NK-92 (cell line): Measurements from ENCODE around the gene GALNTL6.
"Not testable (repeated sequence)": the region's sequence is repeated elsewhere in the genome, so short reads cannot be mapped to it uniquely, and the experiment has no call there.

Experiments
- DNase-seq: peaks from one replicate; lab custom pipeline; 2025; ENCODE audit not compliant: unreplicated experiment; lab: John Stamatoyannopoulos, UW

Gene GALNTL6

DNA sequence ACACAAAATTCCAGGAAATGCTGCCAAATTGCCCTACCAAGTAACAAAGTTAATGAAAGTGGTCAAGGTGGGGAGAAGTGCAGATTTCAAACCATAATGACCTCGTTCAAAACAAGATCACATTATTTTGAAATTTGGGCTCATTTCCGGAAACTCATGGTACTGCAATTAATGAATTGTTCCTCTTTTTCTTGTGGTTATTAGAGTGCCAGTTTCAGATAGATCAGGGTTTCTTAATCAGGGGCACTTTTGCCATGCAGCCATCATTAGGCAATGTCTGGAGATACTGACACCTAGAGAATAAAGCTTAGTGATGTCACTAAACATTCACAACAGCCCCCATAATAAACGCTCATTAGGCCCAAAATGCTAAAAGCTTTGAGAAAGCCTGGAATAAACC is 973.9 kb downstream of the GALNTL6 start:
- DNase-seq, result no peak

- DNase-seq, result no peak
Observed at GRCh38 chr4:172791841-172792240, 978.6 kb downstream of the GALNTL6 start.

- DNase-seq, result no peak
Observed at GRCh38 chr4:172793565-172794306, 980.5 kb downstream of the GALNTL6 start.

DNA sequence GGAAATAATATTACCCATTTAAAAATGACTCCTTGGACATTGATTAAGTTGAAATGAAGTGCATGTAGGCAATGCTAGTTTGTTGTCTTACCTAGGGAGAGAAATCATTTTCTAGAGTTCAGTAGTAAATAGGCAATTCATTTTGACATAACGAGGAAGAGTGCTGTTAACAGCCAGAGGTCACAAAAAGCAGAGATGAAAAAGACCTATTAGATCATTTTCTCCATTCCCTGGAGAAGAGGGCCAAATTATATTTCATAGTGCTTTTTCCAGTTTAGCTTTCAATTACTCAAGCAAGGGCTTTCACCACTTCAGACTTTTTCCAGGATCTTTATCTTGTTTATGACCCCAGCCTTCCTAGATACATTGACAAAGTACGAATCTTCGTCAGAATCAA is 981.1 kb downstream of the GALNTL6 start:
- no peak for DNase-seq

DNA sequence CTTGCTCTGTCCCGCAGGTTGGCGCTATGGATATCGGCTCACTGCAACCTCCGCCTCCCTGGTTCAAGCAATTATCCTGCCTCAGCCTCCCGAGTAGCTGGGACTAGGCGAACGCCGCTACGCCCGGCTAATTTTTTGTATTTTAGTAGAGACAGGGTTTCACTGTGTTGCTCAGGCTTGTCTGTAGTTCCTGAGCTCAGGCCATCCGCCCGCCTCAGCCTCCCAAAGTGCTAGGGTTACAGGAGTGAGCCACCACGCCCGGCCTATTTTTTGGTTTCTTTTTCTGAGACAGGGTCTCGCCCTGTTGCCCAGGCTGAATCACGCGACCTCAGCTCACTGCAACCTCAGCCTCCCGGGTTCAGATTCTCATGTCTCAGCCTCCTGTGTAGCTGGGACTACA is 984.1 kb downstream of the GALNTL6 start:
- not testable (repeated sequence) for DNase-seq

DNA sequence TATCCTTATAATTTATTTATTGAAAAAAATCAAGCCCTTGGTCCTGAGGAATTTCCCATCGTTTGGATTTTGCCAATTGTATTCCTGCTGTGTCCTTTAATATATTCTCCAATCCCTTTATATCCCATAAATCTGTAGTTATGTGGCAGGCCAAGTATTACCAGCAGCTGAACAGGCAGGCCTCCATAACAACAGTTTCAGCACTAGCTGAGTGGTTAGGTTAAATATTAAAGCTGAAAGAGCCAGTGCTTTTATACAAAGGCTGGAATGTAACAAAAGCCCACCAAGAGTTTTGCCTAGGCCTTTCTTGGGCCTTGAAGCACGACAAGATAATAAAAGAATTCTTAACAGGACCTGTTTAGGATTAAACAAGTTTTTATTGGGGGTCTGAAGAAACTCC is 988.8 kb downstream of the GALNTL6 start:
- no peak for DNase-seq

DNA sequence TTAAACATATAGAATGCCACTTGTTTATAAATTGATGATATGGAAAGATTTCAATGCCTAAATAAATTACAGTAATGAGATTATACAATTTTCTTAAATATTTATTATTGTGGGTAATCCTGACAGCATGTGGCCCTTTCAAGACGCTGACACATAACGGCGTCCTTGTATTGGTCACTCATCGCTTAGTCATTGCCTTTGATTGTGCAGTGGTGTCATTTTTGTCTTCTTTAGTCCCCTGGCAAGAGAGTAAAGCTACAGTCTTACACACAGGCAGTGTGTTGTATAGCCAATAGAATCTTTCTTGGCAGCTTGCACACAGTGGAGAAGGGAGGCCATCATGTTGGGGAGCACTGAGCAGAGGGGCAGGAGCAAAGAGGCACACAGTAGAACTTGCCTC is 993.6 kb downstream of the GALNTL6 start:
- no peak for DNase-seq

GRCh38 chr4:172808196-172808595 is 995.0 kb downstream of the GALNTL6 start:
- no peak for DNase-seq

GRCh38 chr4:172809319-172809718 is 996.1 kb downstream of the GALNTL6 start:
- DNase-seq, result no peak

DNA sequence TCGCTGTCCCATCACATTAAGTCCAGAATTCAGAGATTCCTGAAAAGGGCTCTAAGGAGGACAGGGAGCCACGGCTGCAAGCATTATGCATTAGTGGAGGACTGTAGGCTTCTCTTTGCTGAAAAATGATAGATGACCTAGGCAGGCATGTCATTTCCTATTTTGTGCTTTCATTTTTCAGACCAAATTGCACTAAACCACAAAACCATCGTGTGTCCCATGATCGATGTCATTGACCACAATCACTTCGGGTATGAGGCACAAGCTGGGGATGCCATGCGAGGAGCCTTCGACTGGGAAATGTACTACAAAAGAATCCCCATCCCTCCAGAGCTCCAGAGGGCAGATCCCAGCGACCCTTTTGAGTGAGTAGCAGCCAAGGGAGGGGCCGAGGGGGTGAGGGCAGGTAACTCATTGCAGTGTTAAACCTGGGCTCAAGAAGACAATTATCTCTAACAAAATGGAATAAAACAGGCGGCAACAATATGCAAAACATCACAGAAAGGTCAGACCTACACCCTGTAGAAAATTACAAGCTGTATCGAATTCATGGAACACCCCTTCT is 1000.2 kb downstream of the GALNTL6 start:
- DNase-seq, result no peak

DNA sequence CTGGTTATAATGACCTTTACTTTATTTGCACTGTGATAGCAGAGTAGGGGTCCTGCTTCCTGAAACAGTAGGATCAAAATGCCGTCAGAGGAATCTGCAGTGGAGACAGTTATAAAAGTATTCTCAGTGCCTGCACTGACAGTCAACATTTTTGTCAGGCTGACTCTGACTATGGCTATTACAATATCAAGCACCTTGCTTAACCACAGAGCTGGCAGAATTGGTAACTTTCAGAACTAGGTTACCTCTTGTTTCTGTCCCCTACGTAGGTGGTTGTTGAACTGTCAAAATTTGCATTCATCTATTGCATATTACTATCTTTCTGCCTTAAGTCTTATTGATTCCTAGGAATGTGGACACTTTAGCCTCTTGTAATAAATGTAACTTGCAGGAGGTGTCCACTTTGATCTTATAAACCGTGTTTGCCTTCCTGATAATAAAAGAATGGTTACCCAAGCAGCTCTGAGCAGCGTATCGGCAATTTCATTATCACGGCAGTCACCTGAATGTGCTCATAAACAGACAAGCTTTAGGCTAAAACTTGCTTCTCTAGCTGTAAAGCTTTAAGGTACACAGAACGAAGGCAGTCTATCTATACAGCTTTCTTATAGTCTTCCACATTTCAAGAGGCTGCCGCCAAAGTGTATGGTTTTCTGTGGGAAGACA is 1002.4 kb downstream of the GALNTL6 start:
- DNase-seq, result no peak

GRCh38 chr4:172818901-172819300 is 1005.7 kb downstream of the GALNTL6 start:
- no peak for DNase-seq

DNA sequence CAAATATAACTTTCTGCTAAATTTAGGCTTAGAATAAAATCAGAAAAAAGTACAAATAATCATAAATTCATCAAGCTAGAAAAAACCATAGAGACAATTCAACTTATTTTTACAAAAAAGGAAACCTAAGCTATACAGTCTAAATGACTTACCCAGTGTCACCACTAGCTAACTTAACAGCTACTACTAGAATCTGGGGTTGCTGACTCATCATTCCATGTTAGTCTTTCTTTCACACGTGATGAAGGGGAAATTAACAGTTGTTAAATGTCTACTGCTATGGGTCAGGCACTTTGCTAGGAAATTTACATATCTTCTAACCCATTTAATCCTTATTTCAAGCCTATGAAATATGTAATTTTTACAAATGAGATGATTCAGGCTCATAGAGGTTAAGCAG is 1006.1 kb downstream of the GALNTL6 start:
- DNase-seq, result no peak

DNA sequence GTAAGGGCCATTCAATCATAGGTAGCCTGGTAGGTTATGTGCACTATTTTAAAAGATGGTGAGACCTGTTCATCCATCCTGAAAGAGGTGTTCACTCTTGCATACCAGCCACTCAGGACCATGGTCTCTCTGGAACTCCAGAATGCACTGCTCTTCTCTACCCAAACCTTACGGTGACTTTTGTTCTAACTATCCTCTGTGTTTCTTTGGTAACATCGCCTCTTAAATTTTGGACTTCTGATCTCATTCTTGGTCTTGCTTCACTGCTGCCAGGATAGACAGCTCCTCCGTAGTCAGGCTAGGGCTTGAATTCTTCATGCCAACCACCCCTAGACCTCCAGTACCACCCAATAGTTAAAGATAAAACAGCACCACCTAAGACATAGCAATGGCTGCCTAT is 1009.1 kb downstream of the GALNTL6 start:
- no peak for DNase-seq

DNA sequence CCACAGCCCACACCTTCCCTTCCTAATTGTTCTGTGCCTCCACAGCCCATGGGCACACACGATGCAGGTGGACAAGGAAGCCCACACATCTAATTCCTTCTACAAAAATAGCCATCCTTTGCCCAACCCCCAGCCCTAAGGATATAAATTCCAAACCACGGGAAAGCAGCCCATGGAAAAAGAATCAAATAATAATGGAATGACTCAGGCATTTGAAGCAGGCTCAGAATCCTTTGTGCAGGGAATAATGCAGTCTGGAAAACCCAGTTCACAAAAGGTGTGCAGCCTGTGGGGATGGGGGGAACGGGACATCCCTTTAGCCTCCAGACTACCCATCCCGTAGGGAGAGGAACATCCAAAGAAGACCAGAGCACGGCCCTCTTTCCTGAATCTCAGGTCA is 1013.1 kb downstream of the GALNTL6 start:
- DNase-seq, result no peak

- DNase-seq, result no peak
Observed at GRCh38 chr4:172826861-172827260, 1013.7 kb downstream of the GALNTL6 start.

DNA sequence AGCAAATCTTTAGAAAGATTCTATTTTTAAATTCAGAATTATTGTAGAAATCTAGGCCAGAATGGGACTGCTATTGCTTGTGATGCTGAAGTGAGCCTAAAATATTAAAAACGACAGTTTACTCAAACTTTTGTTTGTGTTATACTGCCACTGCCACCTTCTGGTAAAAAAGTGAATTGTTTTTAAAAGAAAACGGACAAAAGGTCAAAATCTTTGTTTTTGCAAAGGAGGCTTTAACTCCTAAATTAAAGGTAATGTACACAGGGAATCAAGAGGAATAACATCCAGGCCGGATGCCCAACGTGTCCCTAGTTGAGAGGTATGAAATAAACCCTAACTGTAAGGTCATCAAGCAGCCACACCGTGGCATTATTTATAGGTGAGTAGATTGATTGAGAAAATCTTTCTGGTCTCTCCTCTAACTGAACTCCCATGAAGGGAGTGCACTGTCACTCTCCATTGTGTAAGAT is 1017.1 kb downstream of the GALNTL6 start:
- DNase-seq, result no peak

DNA sequence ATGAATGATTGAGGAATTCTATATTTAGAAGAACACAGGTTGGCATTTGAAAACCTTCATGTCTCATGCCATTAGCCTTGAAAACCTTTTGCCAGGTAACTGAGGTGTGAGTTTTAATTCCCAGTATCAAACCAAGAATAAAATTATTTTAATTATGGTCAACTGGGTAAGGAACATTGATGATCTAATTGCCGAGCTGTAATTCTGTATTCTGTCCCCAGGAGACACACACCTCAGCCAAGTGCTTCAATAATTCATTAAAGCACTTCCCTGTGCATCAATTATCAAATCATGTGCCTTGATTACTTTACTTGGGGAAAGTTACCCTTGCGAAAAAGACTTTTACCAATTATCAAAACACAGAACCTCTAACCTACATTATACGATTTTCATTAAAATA is 1023.5 kb downstream of the GALNTL6 start:
- no peak for DNase-seq

GRCh38 chr4:172838111-172838510 is 1024.9 kb downstream of the GALNTL6 start:
- DNase-seq, result no peak

GRCh38 chr4:172838943-172839342 is 1025.7 kb downstream of the GALNTL6 start:
- DNase-seq, result no peak

DNA sequence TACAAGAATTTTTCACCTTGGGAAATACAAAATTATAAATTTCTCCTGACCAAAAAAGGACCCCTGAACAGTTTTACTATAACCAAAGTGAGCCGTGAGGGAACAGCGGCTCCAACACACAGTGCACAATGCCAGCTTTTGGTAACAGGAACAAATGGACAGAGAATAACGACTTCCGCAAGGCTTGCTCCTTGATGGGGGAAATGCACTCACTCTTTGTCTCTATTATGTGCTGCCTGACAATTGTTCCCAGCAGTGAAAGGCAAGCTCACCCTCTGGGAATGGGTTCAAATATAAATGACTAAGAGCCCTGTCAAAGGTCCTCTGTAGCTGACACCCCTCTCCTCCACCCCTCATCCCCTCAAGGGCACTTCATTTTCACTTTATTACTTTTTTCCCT is 1029.6 kb downstream of the GALNTL6 start:
- no peak for DNase-seq

- DNase-seq, result no peak
Observed at GRCh38 chr4:172843192-172843591, 1030.0 kb downstream of the GALNTL6 start.
